KMS-11 (cell line): ENCODE results near the gene SHISA5.

ENCODE experiments used
- H2AFZ ChIP-seq: fragments of 200-600 bp; sonication (generic); 2 replicates; pipeline ENCODE4 v1.6.1; 2016; ENCODE audit warnings: antibody characterized with exemption, mixed run types, low read depth
- H3K27ac ChIP-seq: fragments of 200-600 bp; sonication (generic); 2 replicates; pipeline ENCODE4 v1.6.1; 2016; ENCODE audit warnings: mild to moderate bottlenecking, mixed run types
- H3K27me3 ChIP-seq: fragments of 200-600 bp; sonication (generic); 2 replicates; pipeline ENCODE4 v1.6.1; 2017; ENCODE audit warnings: mild to moderate bottlenecking, low read depth, mixed run types, moderate library complexity; ENCODE audit not compliant: insufficient read depth
- H3K36me3 ChIP-seq: fragments of 200-600 bp; sonication (generic); 2 replicates; pipeline ENCODE4 v1.6.1; 2017; ENCODE audit warnings: mild to moderate bottlenecking, mixed run types; ENCODE audit not compliant: insufficient read depth
- H3K4me1 ChIP-seq: fragments of 200-600 bp; sonication (generic); 2 replicates; pipeline ENCODE4 v1.6.1; 2016; ENCODE audit warnings: mild to moderate bottlenecking, low read depth, mixed run types; ENCODE audit not compliant: poor library complexity, severe bottlenecking
- H3K4me2 ChIP-seq: fragments of 200-600 bp; sonication (generic); 2 replicates; pipeline ENCODE4 v1.7.0; 2016; ENCODE audit warnings: mild to moderate bottlenecking, mixed run types
- H3K4me3 ChIP-seq: fragments of 200-600 bp; sonication (generic); IDR thresholded peaks from 2 replicates; pipeline ENCODE4 v1.6.1; 2017; ENCODE audit warnings: low read depth, low read length, mixed read lengths; ENCODE audit not compliant: insufficient read depth
- H3K79me2 ChIP-seq: fragments of 200-600 bp; sonication (generic); 2 replicates; pipeline ENCODE4 v1.6.1; 2016; ENCODE audit warnings: low read depth, mixed run types; ENCODE audit not compliant: insufficient read depth
- H3K9ac ChIP-seq: fragments of 200-600 bp; sonication (generic); 2 replicates; pipeline ENCODE4 v1.6.1; 2016; ENCODE audit warnings: mild to moderate bottlenecking, mixed run types
- H4K20me1 ChIP-seq: fragments of 200-600 bp; sonication (generic); 2 replicates; pipeline ENCODE4 v1.6.1; 2016; ENCODE audit warnings: mild to moderate bottlenecking, mixed run types; ENCODE audit not compliant: insufficient read depth
- TF ChIP-seq, protein P1 (sequence below): fragments of 200-600 bp; sonication (generic); conservative IDR thresholded peaks from 2 replicates; pipeline ENCODE4 v1.6.1; 2017; ENCODE audit warnings: low read depth, mild to moderate bottlenecking, antibody characterized with exemption, low read length, moderate library complexity, mixed read lengths

The SHISA5 gene

DNA sequence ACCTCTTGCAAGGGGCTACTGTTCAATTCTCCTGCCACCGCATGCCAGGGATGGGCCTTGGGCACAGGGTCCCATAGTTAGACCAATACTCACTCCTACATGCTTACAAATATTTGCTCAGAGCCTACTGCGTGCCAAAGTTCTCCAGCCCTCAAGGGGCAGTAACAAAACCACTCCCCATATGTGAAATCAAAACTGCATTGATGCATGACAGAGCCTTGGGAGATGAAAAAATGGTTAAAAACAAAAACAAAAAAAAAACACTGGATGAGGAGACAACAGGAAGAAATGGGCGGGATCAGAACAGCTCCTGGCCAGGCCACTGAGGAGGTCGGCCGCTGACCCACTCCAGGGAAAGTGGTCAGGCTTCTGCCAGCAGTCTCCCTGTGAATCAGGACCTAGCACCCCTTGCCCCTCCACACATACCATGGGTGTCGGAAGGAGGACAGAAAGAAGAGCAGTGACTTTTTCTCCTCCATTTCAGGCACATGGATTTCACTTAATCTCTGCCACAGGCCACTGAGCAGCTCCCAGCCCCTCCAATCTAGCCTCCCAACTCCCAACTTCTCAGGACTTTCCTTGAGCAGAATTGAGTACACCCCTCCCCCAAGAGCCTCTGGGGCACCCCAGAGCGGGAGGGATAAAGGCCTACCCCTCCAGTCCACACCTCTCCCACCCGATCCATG is 76.9 kb downstream of the SHISA5 start:
- Histone ChIP-seq H3K79me2 (no peaks in the 10 kb centered on the region), H3K4me2 (no peak overlapping the region), H3K27ac (no peak overlapping the region), H2AFZ (no peak overlapping the region), H3K4me1 (peaks cover 4% of the 10 kb centered on the region), H3K36me3 (no peaks in the 10 kb centered on the region), H3K27me3 (no peaks in the 10 kb centered on the region), H3K4me3 (no peak overlapping the region), H4K20me1 (no peaks in the 10 kb centered on the region), H3K9ac (no peak overlapping the region)
- TF ChIP-seq, protein P1, sequence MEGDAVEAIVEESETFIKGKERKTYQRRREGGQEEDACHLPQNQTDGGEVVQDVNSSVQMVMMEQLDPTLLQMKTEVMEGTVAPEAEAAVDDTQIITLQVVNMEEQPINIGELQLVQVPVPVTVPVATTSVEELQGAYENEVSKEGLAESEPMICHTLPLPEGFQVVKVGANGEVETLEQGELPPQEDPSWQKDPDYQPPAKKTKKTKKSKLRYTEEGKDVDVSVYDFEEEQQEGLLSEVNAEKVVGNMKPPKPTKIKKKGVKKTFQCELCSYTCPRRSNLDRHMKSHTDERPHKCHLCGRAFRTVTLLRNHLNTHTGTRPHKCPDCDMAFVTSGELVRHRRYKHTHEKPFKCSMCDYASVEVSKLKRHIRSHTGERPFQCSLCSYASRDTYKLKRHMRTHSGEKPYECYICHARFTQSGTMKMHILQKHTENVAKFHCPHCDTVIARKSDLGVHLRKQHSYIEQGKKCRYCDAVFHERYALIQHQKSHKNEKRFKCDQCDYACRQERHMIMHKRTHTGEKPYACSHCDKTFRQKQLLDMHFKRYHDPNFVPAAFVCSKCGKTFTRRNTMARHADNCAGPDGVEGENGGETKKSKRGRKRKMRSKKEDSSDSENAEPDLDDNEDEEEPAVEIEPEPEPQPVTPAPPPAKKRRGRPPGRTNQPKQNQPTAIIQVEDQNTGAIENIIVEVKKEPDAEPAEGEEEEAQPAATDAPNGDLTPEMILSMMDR: no peak

DNA sequence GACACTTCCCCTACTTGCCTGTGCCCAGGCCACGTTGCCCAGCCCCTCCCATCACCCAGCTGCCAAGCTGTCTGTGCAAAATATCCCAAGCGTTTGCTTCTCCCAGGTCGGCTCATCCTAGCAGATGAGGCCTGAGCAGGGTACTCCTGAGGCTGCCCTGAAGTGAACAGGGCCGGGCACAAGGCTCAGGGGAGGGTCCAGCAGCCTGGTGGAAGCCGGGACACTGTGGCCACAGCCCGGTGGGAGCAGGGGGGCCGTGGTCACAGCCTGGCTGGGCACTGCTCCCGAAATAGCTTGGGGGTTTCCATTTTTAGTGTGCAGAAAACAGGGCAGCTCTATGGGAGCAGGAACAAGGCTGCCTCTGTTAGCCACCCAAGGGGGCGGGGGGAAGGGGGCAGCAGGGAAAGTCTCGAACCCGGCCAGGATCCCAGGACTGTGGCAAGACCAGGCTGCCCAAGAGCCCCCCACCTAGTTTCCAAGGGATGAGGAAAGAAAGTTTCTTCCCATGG is 77.5 kb downstream of the SHISA5 start:
- Histone ChIP-seq H3K4me3 (no peak overlapping the region), H3K79me2 (no peaks in the 10 kb centered on the region), H3K9ac (no peak overlapping the region), H3K27me3 (no peaks in the 10 kb centered on the region), H3K4me2 (no peak overlapping the region), H4K20me1 (no peaks in the 10 kb centered on the region), H3K36me3 (no peaks in the 10 kb centered on the region), H3K27ac (no peak overlapping the region), H2AFZ (no peak overlapping the region), H3K4me1 (peaks cover 4% of the 10 kb centered on the region)
- TF ChIP-seq, protein P1: no peak

DNA sequence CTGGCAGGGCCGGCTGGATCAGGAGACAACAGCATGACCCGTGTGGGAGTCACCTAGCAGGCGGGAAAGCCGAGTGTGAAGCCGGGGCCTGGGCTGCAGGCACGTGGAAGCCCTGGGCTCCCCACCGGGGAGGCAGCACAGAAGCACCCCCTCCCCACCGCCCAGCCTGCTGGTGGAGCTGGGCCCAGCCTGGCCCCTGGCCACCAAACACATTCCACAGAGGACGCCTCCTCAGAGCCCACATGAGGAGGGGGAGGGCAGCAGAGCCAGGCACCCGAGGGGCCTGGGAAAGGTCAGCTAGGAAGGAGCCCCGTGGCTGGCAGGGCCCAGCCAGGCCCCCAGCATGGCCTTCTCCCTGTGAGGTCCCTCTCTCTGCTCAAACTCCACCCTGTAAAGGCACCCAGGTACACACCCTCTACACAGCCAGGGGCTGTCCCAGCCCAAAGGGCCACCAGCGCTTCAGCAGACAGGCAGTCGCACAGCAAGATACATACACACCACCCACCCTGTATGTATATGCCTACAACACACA is 78.6 kb downstream of the SHISA5 start:
- Histone ChIP-seq H3K27me3 (no peaks in the 10 kb centered on the region), H3K27ac (no peak overlapping the region), H3K4me1 (peaks cover 4% of the 10 kb centered on the region), H2AFZ (no peak overlapping the region), H3K79me2 (no peaks in the 10 kb centered on the region), H3K4me2 (no peak overlapping the region), H3K4me3 (no peak overlapping the region), H3K36me3 (no peaks in the 10 kb centered on the region), H3K9ac (no peak overlapping the region), H4K20me1 (no peaks in the 10 kb centered on the region)
- TF ChIP-seq, protein P1: no peak

DNA sequence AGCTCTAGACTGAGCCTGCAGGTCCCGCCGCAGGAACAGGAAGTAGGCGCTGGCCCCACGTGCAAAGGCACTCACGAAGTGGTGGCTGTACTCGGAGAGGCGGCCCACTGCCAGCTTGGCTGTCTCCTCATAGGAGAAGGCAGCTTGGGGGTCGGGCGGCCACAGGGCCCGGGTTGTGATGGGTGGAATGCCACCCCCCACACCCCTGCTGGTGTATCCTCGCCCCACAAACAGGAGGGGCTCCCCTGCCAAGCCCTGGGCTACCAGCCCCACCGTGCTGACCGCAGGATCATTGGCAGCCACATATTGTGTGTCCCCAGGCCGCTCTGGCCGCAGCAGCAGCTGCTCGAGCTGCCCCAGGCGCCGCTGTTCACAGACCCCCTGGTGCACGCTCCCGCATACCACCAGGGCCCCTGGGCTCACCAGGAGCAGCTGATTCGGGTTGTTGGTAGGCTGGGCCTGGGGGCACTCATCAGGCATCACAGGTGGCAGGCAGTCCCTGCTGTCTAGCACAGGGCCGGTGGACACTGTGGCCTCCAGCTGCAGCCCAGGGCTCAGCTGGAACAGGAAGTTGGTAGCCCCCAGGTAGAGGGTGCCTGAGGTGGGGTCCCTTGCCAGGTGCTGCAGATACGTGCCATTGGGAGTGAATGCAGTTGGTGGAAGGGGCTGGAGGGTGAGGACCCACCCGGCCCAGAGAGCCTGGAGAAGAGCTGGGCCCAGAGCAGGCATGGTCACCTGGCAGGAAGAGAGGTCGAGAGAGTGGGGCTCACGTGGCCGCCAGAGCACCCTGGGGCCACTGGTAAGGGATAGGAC is 79.9 kb downstream of the SHISA5 start:
- H3K36me3 ChIP-seq: no peaks in the 10 kb centered on the region
- no peak overlapping the region for H3K27ac ChIP-seq
- TF ChIP-seq, protein P1: no peak

More for the DNA sequence above, 79.9 kb downstream of the SHISA5 start:
- no peaks in the 10 kb centered on the region for H3K79me2 ChIP-seq
- no peaks in the 10 kb centered on the region for H4K20me1 ChIP-seq
- H3K4me3 ChIP-seq: no peak overlapping the region
- H3K27me3 ChIP-seq: no peaks in the 10 kb centered on the region
- no peak overlapping the region for H3K4me2 ChIP-seq
- no peaks in the 10 kb centered on the region for H3K4me1 ChIP-seq
- no peak overlapping the region for H3K9ac ChIP-seq
- H2AFZ ChIP-seq: no peak overlapping the region
